ENCODE data around the gene PHF2.

DNA sequence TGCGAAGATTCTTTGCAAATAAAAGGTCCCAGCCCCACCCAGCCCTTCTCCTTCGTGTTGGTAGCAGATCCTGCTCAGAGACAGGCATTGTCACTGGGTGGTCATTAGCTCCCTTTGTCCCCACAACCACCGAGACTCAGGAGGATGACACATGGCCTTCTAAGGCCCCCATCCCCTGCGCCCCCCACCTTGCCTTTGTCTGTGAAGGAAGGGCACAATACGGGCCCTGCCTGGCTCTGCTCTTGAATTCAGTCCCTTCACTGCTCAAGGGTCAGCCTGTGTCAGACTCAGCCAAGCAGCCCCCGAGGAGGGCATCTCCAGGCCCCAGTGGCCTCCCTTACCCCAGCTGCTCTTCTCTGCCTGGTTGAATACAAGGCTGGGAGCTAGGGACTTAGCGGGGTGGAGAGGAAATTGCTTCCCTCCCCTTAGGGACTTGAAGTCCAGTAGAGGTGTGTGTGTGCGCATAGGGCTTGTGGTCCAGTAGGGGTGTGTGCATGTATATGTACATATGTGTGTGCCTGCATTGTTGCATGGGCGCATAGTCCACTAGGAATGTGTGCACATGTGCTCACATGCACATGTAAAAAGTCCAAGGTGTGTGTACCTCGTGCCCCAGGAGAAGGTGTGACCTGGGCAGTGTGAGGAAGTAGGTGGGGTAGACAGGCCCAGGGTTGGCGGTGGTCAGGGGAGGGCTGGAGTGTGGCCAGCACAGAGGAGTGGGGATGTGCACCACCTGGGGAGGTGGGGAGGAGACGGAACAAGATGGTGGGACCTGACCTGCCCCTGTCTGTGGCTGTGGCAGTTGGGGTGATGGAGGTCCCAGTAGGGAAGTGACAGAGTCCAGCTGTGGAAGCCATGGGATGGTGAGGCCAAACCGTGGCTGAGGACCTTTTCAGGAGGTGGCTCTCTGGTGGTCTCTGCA, 59.1 kb downstream of the PHF2 start:
- TF ChIP-seq GATA2 (IDR thresholded peaks at IDR 0.05; ENCODE audit: low read depth, low read length) (no peak), GATA3 (IDR thresholded peaks at IDR 0.05; ENCODE audit: low read depth, low read length) (no peak)
